ENCODE results near the gene BTN3A1.
"Not testable (repeated sequence)": the region's sequence is repeated elsewhere in the genome, so short reads cannot be mapped to it uniquely, and the experiment has no call there.

BTN3A1 gene

GRCh38 chr6:26441977-26442376 lies 39.9 kb downstream of the BTN3A1 start:
- no peak for DNase-seq (ENCODE audit: low spot score)

- DNase-seq (ENCODE audit: low spot score) = no peak
These were observed 44.0 kb downstream of the BTN3A1 start for GRCh38 chr6:26445934-26446667.

- DNase-seq (ENCODE audit: low spot score) = no peak
These were observed 45.2 kb downstream of the BTN3A1 start for GRCh38 chr6:26447257-26447656.

- DNase-seq (ENCODE audit: low spot score) = no peak
These were observed 48.2 kb downstream of the BTN3A1 start for GRCh38 chr6:26450240-26450639.

GRCh38 chr6:26452631-26453235 lies 50.7 kb downstream of the BTN3A1 start:
- DNase-seq (ENCODE audit: low spot score) = no peak

GRCh38 chr6:26454631-26455030 lies 52.6 kb downstream of the BTN3A1 start:
- DNase-seq (ENCODE audit: low spot score) = no peak

GRCh38 chr6:26455357-26455970 lies 53.4 kb downstream of the BTN3A1 start:
- DNase-seq (ENCODE audit: low spot score) = no peak

GRCh38 chr6:26457264-26457805 lies 55.3 kb downstream of the BTN3A1 start:
- no peak for DNase-seq (ENCODE audit: low spot score)

- DNase-seq (ENCODE audit: low spot score) = peak; percentile 95
These were observed 56.0 kb downstream of the BTN3A1 start, which contains the start of gene BTN2A1 for GRCh38 chr6:26457806-26458688. TSS of gene BTN2A1 (plus strand) at chr6:26457955. CDS start at chr6:26458637, 682 bp downstream.

- DNase-seq (ENCODE audit: low spot score) = no peak
These were observed 57.1 kb downstream of the BTN3A1 start for GRCh38 chr6:26459023-26459810.

GRCh38 chr6:26461353-26461752 lies 59.3 kb downstream of the BTN3A1 start:
- not testable (repeated sequence) for DNase-seq (ENCODE audit: low spot score)

GRCh38 chr6:26464014-26464413 lies 61.9 kb downstream of the BTN3A1 start:
- no peak for DNase-seq (ENCODE audit: low spot score)

GRCh38 chr6:26464416-26465131 lies 62.5 kb downstream of the BTN3A1 start:
- no peak for DNase-seq (ENCODE audit: low spot score)
